ENCODE results near the gene ANKRD33B.
"Not testable (repeated sequence)": the region's sequence is repeated elsewhere in the genome, so short reads cannot be mapped to it uniquely, and the experiment has no call there.

Gene ANKRD33B

GRCh38 chr5:10637944-10638343 is 74.1 kb downstream of the ANKRD33B start:
- DNase-seq: no peak

GRCh38 chr5:10638723-10639122 is 74.9 kb downstream of the ANKRD33B start:
- not testable (repeated sequence) for DNase-seq

GRCh38 chr5:10639846-10640368 is 76.0 kb downstream of the ANKRD33B start:
- no peak for DNase-seq

DNA sequence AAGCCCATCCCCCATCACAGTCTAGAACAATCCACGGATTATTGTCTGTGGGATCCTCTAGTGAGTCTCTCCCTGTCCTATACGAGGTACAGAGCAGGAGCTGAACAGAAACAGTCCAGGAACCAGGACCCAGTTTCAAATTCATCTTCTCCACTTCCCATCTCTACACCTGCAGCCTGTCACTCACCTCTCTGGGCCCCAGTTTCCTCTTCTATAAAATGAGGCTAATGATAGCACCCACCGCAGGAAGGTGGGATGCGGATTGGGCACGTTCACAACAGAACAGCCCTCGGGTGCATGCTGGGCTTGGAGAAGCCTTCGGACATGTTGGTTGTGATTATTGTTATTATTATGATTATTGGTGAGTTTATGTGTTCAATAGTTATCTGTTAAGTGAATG is 78.5 kb downstream of the ANKRD33B start:
- no peak for DNase-seq

DNA sequence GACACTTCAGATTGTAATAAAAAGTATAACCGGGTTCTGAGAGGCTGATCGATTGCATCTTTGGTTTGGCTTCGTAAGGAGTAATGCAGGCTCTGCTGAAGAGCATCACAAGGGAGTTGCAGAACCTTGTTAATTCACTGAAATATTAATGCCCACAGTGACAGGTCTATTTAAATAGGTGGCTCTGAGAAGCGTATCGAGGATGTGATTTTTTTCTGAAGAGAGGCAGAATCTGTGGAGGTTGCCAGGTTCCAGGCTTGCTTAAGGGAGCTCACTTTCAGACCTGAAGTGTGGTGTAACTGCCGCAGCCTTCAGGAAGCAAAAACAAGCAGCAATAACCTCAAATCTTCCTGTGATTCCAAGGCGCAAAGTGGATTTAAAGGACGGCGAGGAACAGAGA is 80.3 kb downstream of the ANKRD33B start:
- no peak for DNase-seq

DNA sequence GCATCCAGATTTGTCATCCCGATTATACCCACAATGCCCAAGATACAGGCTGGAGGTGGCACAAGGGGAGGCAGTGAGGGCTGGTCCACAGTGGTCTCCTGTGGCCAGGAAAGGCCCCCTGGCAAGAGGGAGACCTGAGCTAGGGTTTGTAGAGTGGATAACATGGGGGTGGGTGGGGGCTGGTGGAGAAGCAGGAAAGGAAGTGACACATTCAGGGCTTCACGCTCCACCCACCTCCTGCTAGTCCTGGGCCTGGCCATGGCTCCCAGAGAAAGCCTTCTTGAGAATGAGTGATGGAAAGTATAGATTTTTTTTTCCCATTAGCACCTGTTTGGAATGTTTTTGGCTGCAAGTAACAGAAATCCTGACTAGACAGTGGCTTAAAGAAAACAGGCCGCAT is 81.3 kb downstream of the ANKRD33B start:
- no peak for DNase-seq

DNA sequence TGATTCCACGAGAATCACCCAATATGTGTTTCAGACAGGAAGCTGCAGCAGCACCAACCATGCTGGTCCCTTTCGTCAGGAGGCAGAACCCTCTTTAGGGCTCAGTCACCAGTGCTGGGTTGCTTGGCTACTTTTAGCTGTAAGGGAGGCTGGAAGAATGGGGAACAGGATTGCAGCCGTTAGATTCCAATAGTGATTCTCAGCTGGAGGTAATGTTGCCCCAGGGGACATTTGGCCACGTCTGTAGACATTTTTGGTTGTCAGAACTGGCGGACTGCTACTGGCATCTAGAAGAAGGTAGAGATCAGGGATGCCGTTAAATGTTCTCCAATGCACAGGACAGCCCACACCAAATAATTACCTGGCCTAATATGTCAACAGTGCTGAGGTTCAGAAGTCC is 81.8 kb downstream of the ANKRD33B start:
- no peak for DNase-seq

GRCh38 chr5:10647640-10648039 is 83.8 kb downstream of the ANKRD33B start:
- no peak for DNase-seq

DNA sequence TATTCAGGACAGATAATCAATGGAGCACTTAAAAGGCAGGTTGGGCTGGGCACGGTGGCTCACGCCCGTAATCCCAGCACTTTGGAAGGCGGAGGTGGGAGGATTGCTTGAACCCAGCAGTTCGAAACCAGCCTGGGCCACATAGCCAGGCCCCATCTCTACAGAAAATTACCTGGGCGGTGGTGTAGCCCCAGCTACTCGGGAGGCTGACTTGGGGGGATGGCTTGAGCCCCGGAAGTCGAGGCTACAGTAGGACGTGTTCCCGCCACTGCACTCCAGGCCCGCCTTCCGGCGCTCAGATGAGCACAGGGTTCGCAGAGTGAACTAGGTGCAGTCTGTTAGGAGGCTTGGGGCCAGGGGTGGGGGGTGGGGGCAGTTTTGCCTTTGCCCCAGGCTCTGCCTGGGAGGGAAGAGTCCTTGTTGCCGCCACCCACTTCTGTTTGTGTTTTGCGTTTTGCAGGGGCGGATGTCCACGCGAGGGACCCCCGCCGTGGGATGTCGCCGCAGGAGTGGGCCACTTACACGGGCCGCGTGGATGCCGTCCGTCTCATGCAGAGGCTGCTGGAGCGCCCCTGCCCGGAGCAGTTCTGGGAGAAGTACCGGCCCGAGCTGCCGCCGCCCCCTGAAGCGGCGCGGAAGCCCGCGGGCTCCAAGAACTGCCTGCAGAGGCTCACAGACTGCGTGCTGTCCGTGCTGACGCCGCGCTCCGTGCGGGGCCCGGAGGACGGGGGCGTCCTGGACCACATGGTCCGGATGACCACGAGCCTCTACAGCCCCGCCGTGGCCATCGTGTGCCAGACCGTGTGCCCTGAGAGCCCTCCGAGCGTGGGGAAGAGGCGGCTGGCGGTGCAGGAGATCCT is 85.2 kb downstream of the ANKRD33B start:
- no peak for DNase-seq

GRCh38 chr5:10649666-10650380 is 86.0 kb downstream of the ANKRD33B start:
- DNase-seq: no peak

DNA sequence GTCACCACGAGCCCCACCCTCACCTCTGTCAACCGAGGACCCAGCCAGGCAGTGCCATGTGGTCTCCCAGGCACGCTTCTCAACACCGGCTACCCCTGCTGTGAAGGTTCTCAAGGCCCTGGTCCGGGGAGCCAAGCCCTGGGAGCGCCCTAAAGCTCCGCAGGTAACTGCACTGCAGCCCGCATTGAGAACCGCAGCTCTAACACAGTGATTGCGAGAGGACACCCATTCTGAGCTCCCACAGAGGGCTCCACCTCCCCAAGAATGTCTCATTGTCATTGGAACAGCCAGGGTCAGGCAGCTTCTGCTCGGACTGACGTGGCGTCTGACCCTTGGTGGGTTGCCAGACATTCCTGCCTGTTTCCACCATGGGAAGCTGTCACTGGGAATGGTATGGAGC is 88.3 kb downstream of the ANKRD33B start:
- no peak for DNase-seq

DNA sequence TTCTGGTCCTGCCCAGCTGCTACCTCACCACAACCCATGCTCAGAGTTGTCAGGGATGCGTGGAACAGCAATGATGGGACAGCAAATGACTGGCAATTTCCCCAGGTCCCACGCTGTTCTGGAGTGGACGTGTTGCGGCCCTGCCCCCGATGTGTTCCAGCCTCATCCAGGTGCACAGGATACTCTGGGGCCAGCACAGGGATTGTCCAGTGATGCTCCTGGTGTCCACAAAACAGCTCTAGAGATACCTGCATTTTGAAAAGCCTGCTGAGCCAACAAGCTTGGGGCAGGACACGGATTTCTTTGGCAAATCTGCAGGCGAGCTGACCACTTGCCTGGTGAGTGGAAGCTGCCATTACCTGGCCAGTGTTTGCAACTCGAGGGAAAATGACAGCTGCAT is 88.7 kb downstream of the ANKRD33B start:
- no peak for DNase-seq

- DNase-seq: no peak
Observed at GRCh38 chr5:10653043-10653442, 89.2 kb downstream of the ANKRD33B start.

DNA sequence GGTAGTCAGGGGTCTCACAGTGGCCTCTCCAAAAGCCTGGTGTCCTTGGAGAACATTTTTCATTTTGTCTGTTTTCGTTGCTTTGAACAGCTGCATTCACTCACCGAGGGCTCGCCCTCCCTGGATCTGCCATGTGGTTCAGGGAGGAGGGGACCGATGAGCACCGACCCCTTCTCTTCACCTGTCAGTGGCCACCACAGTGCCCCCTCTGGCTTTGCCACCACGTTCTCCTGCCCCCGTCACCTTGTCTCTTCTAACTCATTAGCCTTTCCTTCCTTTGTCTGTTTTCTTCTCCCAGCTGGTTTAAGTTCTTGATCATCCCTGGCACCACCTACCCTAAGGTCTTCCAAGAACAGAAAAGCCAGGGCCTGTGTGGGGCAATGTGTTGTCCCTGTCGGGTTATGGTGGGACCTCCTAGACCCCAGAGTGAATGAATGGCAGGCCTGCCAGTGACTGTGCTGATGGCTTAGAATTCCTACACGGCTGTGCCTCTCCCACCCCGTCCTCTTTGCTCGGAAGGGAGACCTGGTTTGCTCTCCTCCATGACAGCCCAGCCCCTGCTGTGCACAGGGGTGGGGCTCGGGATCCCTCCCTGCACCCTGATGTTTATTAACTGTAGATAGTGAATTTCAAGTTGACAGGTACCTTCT is 90.0 kb downstream of the ANKRD33B start:
- no peak for DNase-seq

DNA sequence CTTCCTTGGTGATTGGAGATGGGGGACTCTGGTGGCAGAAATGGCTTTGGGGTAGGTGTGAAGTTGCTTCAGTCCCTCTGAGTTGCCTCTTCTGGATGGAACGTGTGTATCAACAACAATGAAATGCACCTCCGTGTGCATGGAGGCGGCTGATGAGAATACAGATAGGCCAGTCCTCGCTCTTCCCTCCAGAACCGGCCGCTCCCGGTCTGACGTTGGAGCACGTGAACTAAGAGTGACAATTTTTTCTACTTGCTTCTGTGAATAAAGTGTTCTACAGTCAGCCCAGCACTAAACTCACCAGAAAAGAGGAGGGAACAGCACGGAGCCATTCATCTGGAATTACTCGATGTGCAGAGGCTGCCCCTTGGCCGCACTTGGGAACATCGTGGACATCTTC is 90.7 kb downstream of the ANKRD33B start:
- DNase-seq: no peak

- no peak for DNase-seq
Observed at GRCh38 chr5:10655161-10655971, 91.5 kb downstream of the ANKRD33B start.

GRCh38 chr5:10655972-10656830 is 92.3 kb downstream of the ANKRD33B start:
- DNase-seq: no peak

GRCh38 chr5:10658265-10658664 is 94.4 kb downstream of the ANKRD33B start:
- DNase-seq: no peak

GRCh38 chr5:10660135-10660534 is 96.3 kb downstream of the ANKRD33B start:
- no peak for DNase-seq

GRCh38 chr5:10660720-10661387 is 97.0 kb downstream of the ANKRD33B start:
- DNase-seq: no peak

DNA sequence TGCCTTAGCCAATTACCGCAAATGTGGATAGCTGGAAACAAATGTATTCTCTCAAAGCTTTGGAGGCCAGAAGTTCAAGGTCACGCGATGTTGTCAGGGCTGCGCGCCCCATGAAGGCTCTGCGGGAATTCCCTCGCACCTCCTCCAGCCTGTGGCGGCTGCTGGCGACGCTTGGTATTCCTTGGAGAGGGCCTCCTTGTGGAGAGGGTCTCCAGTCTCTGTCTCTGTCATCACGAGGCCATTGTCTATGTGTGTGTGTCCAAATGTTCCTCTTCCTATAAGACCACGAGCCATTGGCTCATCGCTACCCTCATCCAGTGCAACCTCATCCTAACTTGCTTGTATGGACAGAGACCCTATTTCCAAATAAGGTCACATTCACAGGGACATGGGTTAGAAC is 97.5 kb downstream of the ANKRD33B start:
- no peak for DNase-seq
